22Rv1 (cell line): ENCODE measurements around the gene MAML3.

Experiments used
- H3K27ac ChIP-seq: fragments of 450-650 bp; 2 replicates; pipeline ENCODE4 v1.5.1; 2017
- CTCF ChIP-seq: fragments of 450-650 bp; IDR thresholded peaks from 2 replicates; pipeline ENCODE4 v1.5.1; 2017; ENCODE audit warnings: mild to moderate bottlenecking
- ZFX ChIP-seq: fragments of 450-650 bp; IDR thresholded peaks from 2 replicates; pipeline ENCODE4 v1.6.1; 2017; ENCODE audit warnings: antibody characterized with exemption, borderline replicate concordance

MAML3 gene

GRCh38 chr4:140186082-140186438 is 32.1 kb upstream of the MAML3 start:
- no peak overlapping the region for H3K27ac ChIP-seq
- no peak for TF ChIP-seq ZFX
- TF ChIP-seq CTCF: no peak

- H3K27ac ChIP-seq: no peak overlapping the region
- TF ChIP-seq ZFX: no peak
- TF ChIP-seq CTCF: no peak
Measured at GRCh38 chr4:140185412-140186081, 31.6 kb upstream of the MAML3 start.

DNA sequence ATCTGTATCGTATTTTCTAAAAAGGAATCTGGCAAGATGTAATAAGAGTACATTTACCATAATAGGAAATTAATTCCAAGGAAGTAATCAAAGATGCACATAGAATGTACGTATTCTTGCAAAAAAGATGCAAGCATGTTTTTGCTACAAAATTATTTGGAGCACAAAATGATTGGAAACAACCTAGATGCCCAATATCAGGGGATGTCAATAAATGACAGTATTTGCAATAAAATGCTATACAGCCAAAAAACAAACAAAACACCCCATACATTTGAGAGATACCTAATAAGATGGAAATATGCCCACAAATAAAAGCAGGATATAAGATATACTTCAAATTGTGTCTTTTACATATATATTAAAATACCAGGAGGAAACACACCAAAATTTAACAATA is 29.3 kb upstream of the MAML3 start:
- TF ChIP-seq ZFX: no peak
- TF ChIP-seq CTCF: no peak
- no peak overlapping the region for H3K27ac ChIP-seq

DNA sequence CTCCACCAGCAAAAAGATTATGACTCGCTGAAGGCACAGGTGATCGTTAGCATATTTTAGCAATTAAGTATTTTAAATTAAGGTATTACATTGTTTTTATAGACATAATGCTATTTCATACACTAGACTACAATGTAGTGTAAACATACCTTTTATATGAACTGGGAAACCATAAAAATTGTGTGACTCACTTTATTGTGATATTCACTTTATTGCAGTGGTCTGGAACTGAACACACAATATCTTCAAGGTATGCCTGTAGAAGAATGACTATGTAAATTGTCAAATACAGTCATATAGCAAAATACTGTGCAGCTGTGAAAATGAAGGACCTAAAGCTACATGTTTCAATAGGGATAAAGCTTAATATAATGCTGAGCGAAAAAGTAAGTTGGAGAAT is 26.6 kb upstream of the MAML3 start:
- H3K27ac ChIP-seq: no peak overlapping the region
- no peak for TF ChIP-seq ZFX
- TF ChIP-seq CTCF: no peak

GRCh38 chr4:140176735-140177134 is 22.8 kb upstream of the MAML3 start:
- no peak overlapping the region for H3K27ac ChIP-seq
- TF ChIP-seq ZFX (no peak), CTCF (no peak)

DNA sequence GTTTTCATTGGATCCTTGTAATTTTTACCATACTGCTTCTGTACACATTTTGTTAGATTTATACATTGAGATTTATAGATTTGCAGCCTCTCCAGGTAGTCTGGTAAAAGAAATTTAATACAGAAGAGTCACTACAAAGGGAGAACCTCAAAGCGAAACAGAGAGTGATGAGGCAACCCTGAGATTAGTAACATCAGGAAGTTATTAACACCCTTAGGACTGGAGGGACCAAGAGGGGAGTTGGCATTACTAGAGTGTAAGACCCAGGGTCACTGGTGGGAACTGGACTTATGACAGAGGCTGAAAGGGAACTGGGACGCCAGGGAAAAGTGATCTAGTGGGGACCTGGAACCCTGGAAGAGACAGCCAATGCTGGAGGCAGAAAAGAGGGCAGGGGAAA is 20.6 kb upstream of the MAML3 start:
- no peak for TF ChIP-seq CTCF
- TF ChIP-seq ZFX: no peak
- H3K27ac ChIP-seq: no peak overlapping the region

- TF ChIP-seq ZFX: no peak
- TF ChIP-seq CTCF: no peak
Measured at GRCh38 chr4:140172960-140173359, 19.0 kb upstream of the MAML3 start.

More at GRCh38 chr4:140172960-140173359, 19.0 kb upstream of the MAML3 start:
- H3K27ac ChIP-seq: no peak overlapping the region
